ENCODE data around the gene NUP210. TPM values are rescaled to one million over a fixed set of nuclear protein-coding genes. Genes with fewer than 3 reads are reported as not detected.

The NUP210 gene
- total RNA-seq, 1 experiment from 2014 or later: 11.4 TPM

DNA sequence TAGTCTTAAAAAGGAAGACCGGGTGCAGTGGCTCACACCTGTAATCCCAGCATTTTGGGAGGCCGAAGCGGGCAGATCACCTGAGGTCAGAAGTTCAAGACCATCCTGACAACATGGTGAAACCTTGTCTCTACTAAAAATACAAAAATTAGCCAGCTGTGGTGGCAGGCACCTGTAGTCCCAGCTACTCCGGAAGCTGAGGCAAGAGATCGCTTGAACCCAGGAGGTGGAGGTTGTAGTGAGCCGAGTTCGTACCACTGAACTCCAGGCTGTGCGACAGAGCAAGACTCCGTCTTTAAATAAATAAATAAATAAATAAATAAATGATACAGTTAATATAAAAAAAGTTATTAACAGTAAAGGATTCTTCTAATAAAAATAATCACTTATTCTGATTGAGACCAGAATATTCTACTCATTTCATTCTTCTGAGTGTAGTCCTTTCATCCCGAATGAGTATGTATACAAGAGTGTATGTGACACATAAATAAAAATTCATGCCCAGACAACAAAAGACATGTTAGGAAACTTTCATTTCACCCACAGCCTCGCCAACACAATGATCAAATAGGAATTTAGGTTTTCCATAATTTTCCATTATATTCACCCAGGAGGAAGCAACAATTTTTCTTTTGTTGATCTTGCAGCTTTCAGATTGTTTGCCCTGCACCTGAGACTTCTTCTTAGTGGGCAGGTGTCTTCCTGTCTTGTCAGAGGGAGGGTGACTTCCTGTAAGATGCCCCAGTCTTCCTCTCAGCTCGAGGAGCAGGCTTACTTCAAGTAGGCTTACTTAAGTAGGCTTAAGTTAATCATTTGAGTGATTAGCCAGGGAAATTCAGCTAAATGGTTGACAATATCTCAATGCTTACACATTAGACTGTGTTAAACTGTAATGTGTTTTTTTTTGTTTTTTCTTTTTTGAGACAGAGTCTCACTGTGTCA is 7.8 kb upstream of the NUP210 start:
- H3K27ac ChIP-seq (ENCODE audit: low read depth, low read length, poor library complexity, severe bottlenecking): no peak overlapping the region
- TF ChIP-seq, protein P1, sequence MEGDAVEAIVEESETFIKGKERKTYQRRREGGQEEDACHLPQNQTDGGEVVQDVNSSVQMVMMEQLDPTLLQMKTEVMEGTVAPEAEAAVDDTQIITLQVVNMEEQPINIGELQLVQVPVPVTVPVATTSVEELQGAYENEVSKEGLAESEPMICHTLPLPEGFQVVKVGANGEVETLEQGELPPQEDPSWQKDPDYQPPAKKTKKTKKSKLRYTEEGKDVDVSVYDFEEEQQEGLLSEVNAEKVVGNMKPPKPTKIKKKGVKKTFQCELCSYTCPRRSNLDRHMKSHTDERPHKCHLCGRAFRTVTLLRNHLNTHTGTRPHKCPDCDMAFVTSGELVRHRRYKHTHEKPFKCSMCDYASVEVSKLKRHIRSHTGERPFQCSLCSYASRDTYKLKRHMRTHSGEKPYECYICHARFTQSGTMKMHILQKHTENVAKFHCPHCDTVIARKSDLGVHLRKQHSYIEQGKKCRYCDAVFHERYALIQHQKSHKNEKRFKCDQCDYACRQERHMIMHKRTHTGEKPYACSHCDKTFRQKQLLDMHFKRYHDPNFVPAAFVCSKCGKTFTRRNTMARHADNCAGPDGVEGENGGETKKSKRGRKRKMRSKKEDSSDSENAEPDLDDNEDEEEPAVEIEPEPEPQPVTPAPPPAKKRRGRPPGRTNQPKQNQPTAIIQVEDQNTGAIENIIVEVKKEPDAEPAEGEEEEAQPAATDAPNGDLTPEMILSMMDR (conservative IDR thresholded peaks at IDR 0.05; ENCODE audit: low read depth, low read length): no peak
- TF ChIP-seq EZH2 (IDR thresholded peaks at IDR 0.05; ENCODE audit: borderline replicate concordance, low read depth, low read length, poor library complexity, severe bottlenecking): no peak
- no peaks in the 10 kb centered on the region for H3K9me3 ChIP-seq (ENCODE audit: low read depth, low read length, poor library complexity, severe bottlenecking)
- intact Hi-C loops (cut with micrococcal nuclease; ENCODE audit: unreplicated experiment): no loop called here
- no peaks in the 10 kb centered on the region for H3K36me3 ChIP-seq (ENCODE audit: insufficient read depth, low read length, poor library complexity, severe bottlenecking)
- H3K4me1 ChIP-seq (ENCODE audit: insufficient read depth, low read length, poor library complexity, severe bottlenecking): no peaks in the 10 kb centered on the region
- no peak overlapping the region for H3K4me3 ChIP-seq (ENCODE audit: low read depth, low read length, poor library complexity, severe bottlenecking)
- no peaks in the 10 kb centered on the region for H3K27me3 ChIP-seq (replicated peaks; ENCODE audit: insufficient read depth, low read depth, low read length, poor library complexity)
- BruUV-seq (replicated peaks): no TSS peak
- DNase-seq (ENCODE audit: low spot score): no peak
- POLR2A ChIA-PET (ENCODE audit: low non-redundant PET): no interaction called here
- CTCF ChIA-PET: no interaction called here

DNA sequence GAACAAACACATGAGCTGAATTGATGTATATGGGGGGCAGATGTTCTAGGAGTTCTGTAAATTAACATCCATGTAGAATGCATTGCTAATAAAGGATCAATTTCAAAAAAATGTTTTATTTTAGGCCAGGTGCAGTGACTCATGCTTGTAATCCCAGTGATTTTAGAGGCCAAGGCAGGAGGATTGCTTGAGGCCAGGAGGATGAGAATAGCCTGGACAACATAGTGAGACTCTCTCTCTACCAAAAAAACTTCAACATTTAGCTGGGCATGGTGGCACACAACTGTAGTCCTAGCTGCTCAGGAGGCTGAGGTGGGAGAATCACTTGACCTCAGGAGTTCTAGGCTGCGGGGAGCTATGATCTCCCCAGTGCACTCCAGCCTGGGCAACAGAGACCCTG is 6.5 kb upstream of the NUP210 start:
- ChIA-PET POLR2A (ENCODE audit: low non-redundant PET) (no interaction called here), CTCF (no interaction called here)
- H3K27ac ChIP-seq (ENCODE audit: low read depth, low read length, poor library complexity, severe bottlenecking): no peak overlapping the region
- H3K36me3 ChIP-seq (ENCODE audit: insufficient read depth, low read length, poor library complexity, severe bottlenecking): no peaks in the 10 kb centered on the region
- intact Hi-C loops (cut with micrococcal nuclease; ENCODE audit: unreplicated experiment): no loop called here
- H3K27me3 ChIP-seq (replicated peaks; ENCODE audit: insufficient read depth, low read depth, low read length, poor library complexity): no peaks in the 10 kb centered on the region
- no peaks in the 10 kb centered on the region for H3K4me1 ChIP-seq (ENCODE audit: insufficient read depth, low read length, poor library complexity, severe bottlenecking)
- no peak for TF ChIP-seq EZH2 (IDR thresholded peaks at IDR 0.05; ENCODE audit: borderline replicate concordance, low read depth, low read length, poor library complexity, severe bottlenecking)
- BruUV-seq (replicated peaks): no TSS peak
- H3K4me3 ChIP-seq (ENCODE audit: low read depth, low read length, poor library complexity, severe bottlenecking): no peak overlapping the region
- DNase-seq (ENCODE audit: low spot score): no peak
- no peaks in the 10 kb centered on the region for H3K9me3 ChIP-seq (ENCODE audit: low read depth, low read length, poor library complexity, severe bottlenecking)

DNA sequence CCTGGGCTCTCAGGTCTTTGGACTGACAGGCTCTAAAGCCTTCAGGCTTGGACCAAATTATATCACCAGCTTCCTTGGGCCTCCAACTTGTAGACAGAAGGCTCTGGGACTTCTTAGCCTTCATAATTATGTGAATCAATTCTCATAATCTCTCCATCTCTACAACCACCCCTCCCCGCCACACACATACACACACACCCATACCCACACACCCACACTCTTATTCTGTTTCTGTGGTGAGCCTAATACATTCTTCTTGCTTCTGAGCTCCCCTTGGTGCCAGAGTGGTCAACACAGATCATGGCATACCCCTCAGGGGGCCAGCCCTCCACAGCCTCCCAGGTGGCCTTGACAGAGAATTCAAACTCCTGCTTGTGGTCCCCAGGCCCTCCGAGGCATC is 5.6 kb upstream of the NUP210 start:
- Histone ChIP-seq H3K36me3 (ENCODE audit: insufficient read depth, low read length, poor library complexity, severe bottlenecking) (no peaks in the 10 kb centered on the region), H3K27me3 (replicated peaks; ENCODE audit: insufficient read depth, low read depth, low read length, poor library complexity) (no peaks in the 10 kb centered on the region), H3K4me3 (ENCODE audit: low read depth, low read length, poor library complexity, severe bottlenecking) (no peak overlapping the region), H3K27ac (ENCODE audit: low read depth, low read length, poor library complexity, severe bottlenecking) (no peak overlapping the region), H3K9me3 (ENCODE audit: low read depth, low read length, poor library complexity, severe bottlenecking) (no peaks in the 10 kb centered on the region), H3K4me1 (ENCODE audit: insufficient read depth, low read length, poor library complexity, severe bottlenecking) (no peaks in the 10 kb centered on the region)
- ChIA-PET POLR2A (ENCODE audit: low non-redundant PET) (no interaction called here), CTCF (no interaction called here)
- no peak for DNase-seq (ENCODE audit: low spot score)
- intact Hi-C loops (cut with micrococcal nuclease; ENCODE audit: unreplicated experiment): no loop called here
- no peak for TF ChIP-seq EZH2 (IDR thresholded peaks at IDR 0.05; ENCODE audit: borderline replicate concordance, low read depth, low read length, poor library complexity, severe bottlenecking)
- TF ChIP-seq, protein P1 (conservative IDR thresholded peaks at IDR 0.05; ENCODE audit: low read depth, low read length): no peak
- no TSS peak for BruUV-seq (replicated peaks)

Data from A673 (cell line).